Ascending aorta (tissue), 2 donors: ENCODE results near the gene PPP5C. TPM values are rescaled to one million over a fixed set of nuclear protein-coding genes. Genes with fewer than 3 reads are reported as not detected.

Experiments
- DNase-seq, 2 donors: peaks; one replicate each; pipeline ENCODE4 v3.0.0-alpha.2; 2019; ENCODE audit warnings: low spot score in 2 of 2
- H3K27ac ChIP-seq, 2 donors: fragments of 200-600 bp; sonication (generic); one replicate each; pipeline ENCODE4 v1.5.1; 2016 to 2017; ENCODE audit warnings: mild to moderate bottlenecking in 1 of 2
- H3K27me3 ChIP-seq: fragments of 200-600 bp; sonication (generic); one replicate; pipeline ENCODE4 v1.5.1; 2017
- H3K36me3 ChIP-seq, 2 donors: fragments of 200-600 bp; sonication (generic); one replicate each; pipeline ENCODE4 v1.5.1; 2016
- H3K4me1 ChIP-seq, 2 donors: fragments of 200-600 bp; sonication (generic); one replicate each; pipeline ENCODE4 v1.5.1; 2016 to 2017; ENCODE audit warnings: mild to moderate bottlenecking in 1 of 2
- H3K4me3 ChIP-seq, 2 donors: fragments of 200-600 bp; sonication (generic); one replicate each; pipeline ENCODE4 v1.5.1; 2016 to 2017; ENCODE audit warnings: mild to moderate bottlenecking in 1 of 2
- H3K9me3 ChIP-seq, 2 donors: fragments of 200-600 bp; sonication (generic); one replicate each; pipeline ENCODE4 v1.5.1; 2016
- CTCF ChIP-seq, 3 experiments: fragments of 200-600 bp in 2 of 3; fragments of 450-650 bp in 1 of 3; sonication (generic) in 2 of 3; IDR thresholded peaks; one replicate each; pipeline ENCODE4 v1.5.1; 2016 to 2019; ENCODE audit warnings: antibody characterized with exemption in 3 of 3, mild to moderate bottlenecking in 1 of 3, moderate library complexity in 1 of 3
- intact Hi-C: fragments of 100-400 bp; cut with DNase I; formaldehyde crosslinking; loops from one replicate; pipeline ENCODE4 v1.15.1; 2023
- total RNA-seq: library from RNA; depleted of rRNA; stranded (reverse); fragments of >200 nt; gene quantifications from one replicate; pipeline ENCODE4 v1.1.0, GENCODE V29; 2016

The PPP5C gene
- total RNA-seq, 1 donor from 2014 or later = 96.1 TPM

- H3K27me3 ChIP-seq = no peaks in the 10 kb centered on the region
- TF ChIP-seq CTCF (IDR thresholded peaks at IDR 0.05) = no peak
- peaks cover 7 to 9% of the 10 kb centered on the region in 2 donors for H3K4me1 ChIP-seq
- no peak for DNase-seq
- H3K27ac ChIP-seq = no peak overlapping the region
- intact Hi-C loops = no loop called here
- H3K4me3 ChIP-seq = no peak overlapping the region
- no peaks in the 10 kb centered on the region for H3K9me3 ChIP-seq
- no peaks in the 10 kb centered on the region for H3K36me3 ChIP-seq
Observed at GRCh38 chr19:46423188-46423587, 76.3 kb downstream of the PPP5C start.

GRCh38 chr19:46426035-46426505, 79.2 kb downstream of the PPP5C start:
- DNase-seq = no peak
- Histone ChIP-seq H3K27ac (peak overlapping the region; percentile 59 to 76), H3K36me3 (no peaks in the 10 kb centered on the region), H3K9me3 (no peaks in the 10 kb centered on the region), H3K27me3 (no peaks in the 10 kb centered on the region), H3K4me1 (peaks cover 7 to 11% of the 10 kb centered on the region in 2 donors), H3K4me3 (peak overlapping the region; percentile 62 to 73)
- intact Hi-C loops = no loop called here
- TF ChIP-seq CTCF (IDR thresholded peaks at IDR 0.05) = no peak

- Histone ChIP-seq H3K4me1 (peaks cover 7 to 11% of the 10 kb centered on the region in 2 donors), H3K4me3 (peak overlapping the region; percentile 62 to 73), H3K9me3 (no peaks in the 10 kb centered on the region), H3K27ac (peak overlapping the region; percentile 59 to 76), H3K36me3 (no peaks in the 10 kb centered on the region), H3K27me3 (no peaks in the 10 kb centered on the region)
- peak in 1 of 2 donors; percentile 81 for DNase-seq
- no peak for TF ChIP-seq CTCF (IDR thresholded peaks at IDR 0.05)
- intact Hi-C loops = no loop called here
Observed at GRCh38 chr19:46426506-46427162, 79.7 kb downstream of the PPP5C start.

- H3K4me3 ChIP-seq = peak overlapping the region; percentile 62 to 73
- no peak for DNase-seq
- H3K36me3 ChIP-seq = no peaks in the 10 kb centered on the region
- intact Hi-C loops = loop anchor here (2.0 kb wide), 1 partner anchor 53 kb away; no protein-coding TSS in a partner anchor
- no peaks in the 10 kb centered on the region for H3K9me3 ChIP-seq
- H3K27ac ChIP-seq = peak overlapping the region; percentile 71 to 76
- peaks cover 7 to 11% of the 10 kb centered on the region in 2 donors for H3K4me1 ChIP-seq
- H3K27me3 ChIP-seq = no peaks in the 10 kb centered on the region
- no peak for TF ChIP-seq CTCF (IDR thresholded peaks at IDR 0.05)
Observed at GRCh38 chr19:46427518-46428045, 80.7 kb downstream of the PPP5C start.

- H3K4me1 ChIP-seq = peaks cover 7 to 11% of the 10 kb centered on the region in 2 donors
- H3K27me3 ChIP-seq = no peaks in the 10 kb centered on the region
- no peaks in the 10 kb centered on the region for H3K9me3 ChIP-seq
- DNase-seq = peak in 1 of 2 donors; percentile 93
- intact Hi-C loops = loop anchor here (2.0 kb wide), 1 partner anchor 52 kb away; no protein-coding TSS in a partner anchor
- H3K36me3 ChIP-seq = no peaks in the 10 kb centered on the region
- H3K4me3 ChIP-seq = peak within 1 kb of the TSS; percentile 62 to 73
- peak within 1 kb of the TSS; percentile 71 to 76 for H3K27ac ChIP-seq
- no peak for TF ChIP-seq CTCF (IDR thresholded peaks at IDR 0.05)
Observed at GRCh38 chr19:46428239-46429135, 81.6 kb downstream of the PPP5C start, which contains the start of gene PNMA8C. Gene PNMA8C (minus strand): TSS chr19:46428936. CDS start chr19:46428359, 577 bp downstream.
